SK-N-SH (cell line): ENCODE results near the gene TBC1D2B.
"Not testable (repeated sequence)": the region's sequence is repeated elsewhere in the genome, so short reads cannot be mapped to it uniquely, and the experiment has no call there.

Experiments
- CTCF ChIP-seq: fragments of 200-600 bp; sonication (generic); IDR thresholded peaks from 2 replicates; pipeline ENCODE4 v1.6.1; 2017; ENCODE audit warnings: antibody characterized with exemption, mild to moderate bottlenecking, moderate library complexity
- EP300 ChIP-seq, 2 experiments: IDR thresholded peaks; 2 replicates each; pipeline versions ENCODE4 v1.4.0 to v1.6.1; 2012; ENCODE audit warnings: borderline replicate concordance in 1 of 2, low read depth in 1 of 2, low read length in 1 of 2
- GABPA ChIP-seq: IDR thresholded peaks from 2 replicates; pipeline ENCODE4 v1.4.0; 2012; ENCODE audit warnings: low read depth, mild to moderate bottlenecking
- MAX ChIP-seq: IDR thresholded peaks from 2 replicates; pipeline ENCODE4 v1.4.0; 2012; ENCODE audit warnings: low read depth
- NRF1 ChIP-seq: IDR thresholded peaks from 2 replicates; pipeline ENCODE4 v1.6.1; 2012; ENCODE audit warnings: low read depth, mild to moderate bottlenecking, low read length
- POLR2AphosphoS5 ChIP-seq: IDR thresholded peaks from 2 replicates; pipeline ENCODE4 v1.6.1; 2012; ENCODE audit warnings: low read depth, low read length
- TCF12 ChIP-seq: IDR thresholded peaks from 2 replicates; pipeline ENCODE4 v1.4.0; 2012
- TEAD4 ChIP-seq: IDR thresholded peaks from 2 replicates; pipeline ENCODE4 v1.4.0; 2012; ENCODE audit warnings: mild to moderate bottlenecking, borderline replicate concordance; ENCODE audit not compliant: insufficient read depth
- USF1 ChIP-seq: IDR thresholded peaks from 2 replicates; pipeline ENCODE4 v1.4.0; 2012; ENCODE audit warnings: low read depth, borderline replicate concordance
- USF2 ChIP-seq: fragments of 150-350 bp; IDR thresholded peaks from 2 replicates; pipeline ENCODE4 v1.6.1; 2017; ENCODE audit warnings: antibody characterized with exemption, low read length, low read depth, borderline replicate concordance
- YY1 ChIP-seq: IDR thresholded peaks from 2 replicates; pipeline ENCODE4 v1.4.0; 2012; ENCODE audit warnings: low read depth, mild to moderate bottlenecking
- ZBTB33 ChIP-seq: IDR thresholded peaks from 2 replicates; pipeline ENCODE4 v1.4.0; 2012; ENCODE audit warnings: low read depth, borderline replicate concordance

- TF ChIP-seq YY1; USF1; TEAD4; CTCF; USF2; MAX; GABPA; POLR2AphosphoS5; ZBTB33; EP300 (IDR thresholded peaks at IDR 0.05; ENCODE audit: borderline replicate concordance in 1 of 2, low read depth in 1 of 2, low read length in 1 of 2); TCF12; NRF1: not testable (repeated sequence)
Observed at GRCh38 chr15:77995537-77995918, 82.0 kb downstream of the TBC1D2B start.
